ENCODE data around the gene BMPR2.
"Not testable (repeated sequence)": the region's sequence is repeated elsewhere in the genome, so short reads cannot be mapped to it uniquely, and the experiment has no call there.

The BMPR2 gene

DNA sequence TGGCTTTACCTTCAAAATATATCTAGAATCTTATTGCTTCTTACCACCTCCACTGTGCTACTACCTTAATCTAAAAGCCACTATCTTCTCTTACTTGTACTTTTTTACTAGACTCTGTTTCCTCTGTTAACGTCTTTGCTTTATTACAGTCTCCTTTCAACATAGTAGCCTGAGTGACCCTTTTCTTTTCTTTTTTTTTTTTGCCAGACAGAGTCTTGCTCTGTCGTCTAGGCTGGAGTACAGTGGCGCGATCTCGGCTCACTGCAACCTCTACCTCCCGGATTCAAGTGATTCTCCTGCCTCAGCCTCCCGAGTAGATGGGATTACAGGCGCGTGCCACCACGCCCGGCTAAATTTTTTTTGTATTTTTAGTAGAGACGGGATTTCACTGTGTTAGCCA is 10.4 kb downstream of the BMPR2 start:
- not testable (repeated sequence) for DNase-seq

- no peak for DNase-seq
Measured at GRCh38 chr2:202387608-202388342, 11.6 kb downstream of the BMPR2 start.

DNA sequence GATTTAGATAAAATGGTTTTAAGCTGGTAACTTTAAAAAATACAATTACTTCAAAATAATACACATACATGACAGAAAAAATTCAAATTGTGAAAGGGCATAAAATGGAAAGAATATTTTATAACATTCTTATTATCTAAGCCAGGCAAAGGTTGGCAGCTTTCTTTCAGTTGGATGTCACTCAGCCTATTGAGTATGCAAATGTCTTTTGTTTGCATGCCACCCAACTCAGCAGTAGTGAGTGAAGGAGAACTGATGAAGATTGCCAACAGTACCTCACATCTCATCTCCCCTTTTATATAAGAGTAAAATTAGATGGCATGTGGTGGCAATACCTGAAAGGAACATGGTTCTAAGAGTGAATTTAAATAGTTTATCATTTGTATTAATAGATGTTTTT is 24.8 kb downstream of the BMPR2 start:
- no peak for DNase-seq

- no peak for DNase-seq
Measured at GRCh38 chr2:202405798-202406197, 29.7 kb downstream of the BMPR2 start.

DNA sequence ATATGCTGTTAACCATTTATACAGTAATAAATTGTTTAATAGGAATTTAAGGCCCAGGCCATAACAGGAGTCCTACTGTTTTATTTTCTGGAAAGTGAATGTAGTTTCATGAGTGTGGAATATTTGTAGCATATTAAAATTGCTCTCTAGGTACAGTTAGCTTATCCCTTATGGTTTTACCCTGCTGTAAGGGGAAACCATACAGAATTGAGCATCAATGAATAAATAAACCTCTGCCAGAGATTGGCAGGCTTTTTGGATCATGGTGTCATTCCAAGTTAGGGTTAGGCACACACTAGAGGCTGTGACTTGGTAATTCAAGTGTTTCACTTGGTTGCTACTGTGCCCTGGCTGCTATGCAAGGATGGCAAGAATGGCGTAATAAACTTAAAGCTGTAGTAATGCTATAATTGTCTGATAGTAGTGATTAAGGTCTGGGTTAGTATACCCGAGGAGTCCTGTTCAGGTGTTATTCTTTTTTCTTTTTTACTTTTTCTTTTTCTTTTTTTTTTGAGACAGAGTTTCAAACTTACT is 30.4 kb downstream of the BMPR2 start:
- no peak for DNase-seq

- no peak for DNase-seq
Measured at GRCh38 chr2:202408546-202409140, 32.5 kb downstream of the BMPR2 start.

DNA sequence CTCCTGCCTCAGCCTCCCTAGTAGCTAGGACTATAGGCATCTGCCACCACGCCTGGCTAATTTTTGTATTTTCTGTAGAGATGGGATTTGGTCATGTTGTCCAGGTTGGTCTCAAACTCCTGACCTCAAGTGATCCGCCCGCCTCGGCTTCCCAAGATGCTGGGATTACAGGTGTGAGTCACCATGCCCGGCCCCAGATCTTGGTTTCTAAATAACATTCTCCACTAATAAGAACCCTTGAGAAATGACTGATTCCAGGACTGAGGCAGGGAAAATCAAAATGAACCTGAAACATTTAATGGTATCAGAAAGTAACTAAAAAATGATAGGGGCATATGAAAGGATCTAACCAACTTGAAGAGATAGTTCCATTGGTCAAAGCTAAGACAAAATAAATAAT is 34.0 kb downstream of the BMPR2 start:
- DNase-seq, result no peak

DNA sequence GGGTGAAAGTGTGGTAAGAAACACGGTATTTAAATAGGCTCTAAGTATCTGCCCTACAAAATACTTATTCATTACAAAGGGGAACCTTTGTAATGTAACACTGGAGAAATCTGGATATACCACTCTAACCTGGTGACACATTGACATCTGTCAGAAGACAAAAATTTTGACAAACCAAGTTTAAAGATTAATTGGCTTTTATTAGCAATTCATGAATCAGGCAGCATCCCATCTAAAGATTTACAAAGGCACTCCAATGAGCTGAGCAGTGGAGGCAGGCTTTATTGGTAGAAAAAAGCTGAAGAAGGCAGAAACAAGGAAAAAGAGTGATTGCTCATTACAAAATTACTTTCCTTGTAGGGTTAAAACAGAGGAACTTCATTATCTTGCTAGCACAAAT is 35.0 kb downstream of the BMPR2 start:
- DNase-seq, result no peak

DNA sequence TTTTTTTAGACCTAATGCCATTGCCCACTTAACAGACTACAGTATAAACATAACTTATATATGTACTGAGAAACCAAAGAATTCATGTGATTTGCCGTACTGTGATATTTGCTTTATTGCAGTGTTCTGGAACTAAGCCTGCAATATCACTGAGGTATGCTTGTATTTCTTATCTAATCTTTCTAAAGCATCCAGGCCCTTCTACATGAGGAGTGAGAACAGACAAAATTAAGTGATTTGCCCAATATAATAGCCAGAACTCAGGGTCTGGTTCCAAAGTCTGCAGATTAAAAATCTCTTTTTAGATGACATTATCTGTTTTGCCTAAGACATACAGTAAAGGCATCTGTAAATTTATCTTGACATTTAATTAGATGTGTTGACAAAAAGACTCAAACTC is 41.9 kb downstream of the BMPR2 start:
- DNase-seq, result no peak

DNA sequence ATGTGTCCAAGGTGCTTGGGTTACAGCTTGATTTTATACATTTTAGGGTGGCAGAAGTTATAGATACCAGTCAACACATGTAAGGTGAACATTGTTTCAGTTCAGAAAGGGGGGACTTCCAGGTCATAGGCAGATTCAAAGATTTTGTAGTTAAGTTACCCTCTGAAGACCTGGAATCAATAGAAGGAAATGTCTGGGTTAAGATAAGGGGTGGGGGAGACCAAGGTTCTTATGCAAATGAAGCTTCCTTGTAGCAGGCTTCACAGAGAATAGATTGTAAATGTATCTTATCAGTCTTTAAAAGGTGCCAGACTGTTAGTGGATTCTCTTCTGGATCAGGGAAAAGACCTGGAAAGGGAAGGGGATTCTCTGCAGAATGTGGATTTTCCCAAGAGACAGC is 42.4 kb downstream of the BMPR2 start:
- DNase-seq, result no peak

- no peak for DNase-seq
Measured at GRCh38 chr2:202423139-202423538, 47.0 kb downstream of the BMPR2 start.

DNA sequence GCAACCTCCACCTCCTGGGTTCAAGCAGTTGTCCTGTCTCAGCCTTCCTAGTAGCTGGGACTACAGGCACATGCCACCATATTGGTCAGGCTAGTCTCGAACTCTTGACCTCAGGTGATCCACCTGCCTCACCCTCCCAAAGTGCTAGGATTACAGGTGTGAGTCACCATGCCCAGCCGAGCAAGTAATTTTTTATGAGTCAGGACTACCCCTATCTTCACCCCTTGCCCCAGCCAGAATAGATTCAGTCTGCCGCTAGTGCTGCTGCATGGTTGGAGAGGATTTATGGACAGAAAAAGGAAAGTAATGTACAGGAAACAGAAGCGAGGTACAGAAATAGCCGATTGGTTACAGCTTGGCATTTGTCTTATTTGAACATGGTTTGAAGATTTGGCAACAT is 48.9 kb downstream of the BMPR2 start:
- DNase-seq, result no peak

DNA sequence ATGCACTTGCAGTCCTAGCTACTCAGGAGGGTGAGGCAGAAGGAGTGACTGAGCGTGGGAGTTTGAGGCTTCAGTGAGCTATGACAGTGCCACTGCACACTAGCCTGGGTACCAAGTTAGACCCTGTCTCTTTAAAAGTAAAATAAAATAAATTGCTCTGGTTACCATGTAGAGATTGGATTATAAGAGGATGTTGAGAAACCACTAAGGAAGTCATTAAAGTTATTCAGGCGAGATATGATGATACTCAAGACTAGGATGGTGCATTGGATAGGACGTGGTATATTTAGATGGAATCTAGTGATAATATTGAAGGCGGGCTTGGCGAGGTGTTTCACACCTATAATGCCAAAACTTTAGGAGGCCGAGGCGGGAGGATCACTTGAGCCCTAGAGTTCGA is 50.6 kb downstream of the BMPR2 start:
- no peak for DNase-seq

GRCh38 chr2:202429164-202429980 is 53.2 kb downstream of the BMPR2 start:
- DNase-seq, result no peak

DNA sequence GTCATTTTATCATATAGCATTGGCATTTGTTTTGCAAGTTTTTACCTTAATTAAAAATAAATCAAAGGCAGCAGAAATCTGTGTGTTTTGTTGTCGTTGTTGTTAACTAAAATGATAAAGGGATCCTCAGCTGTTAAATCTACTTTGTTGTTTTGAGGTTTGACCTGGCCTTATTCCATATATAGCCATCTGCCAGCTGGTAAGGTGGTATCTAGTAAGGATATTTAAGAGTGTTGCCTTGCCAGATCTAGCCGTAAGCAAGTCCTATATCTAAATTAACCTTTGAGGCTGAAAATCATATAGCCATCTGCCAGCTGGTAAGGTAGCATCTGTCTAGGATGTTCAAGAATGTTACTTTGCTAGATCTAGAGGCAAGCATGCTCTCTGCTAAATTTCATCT is 56.6 kb downstream of the BMPR2 start:
- DNase-seq, result no peak

- no peak for DNase-seq
Measured at GRCh38 chr2:202434472-202434871, 58.3 kb downstream of the BMPR2 start.

DNA sequence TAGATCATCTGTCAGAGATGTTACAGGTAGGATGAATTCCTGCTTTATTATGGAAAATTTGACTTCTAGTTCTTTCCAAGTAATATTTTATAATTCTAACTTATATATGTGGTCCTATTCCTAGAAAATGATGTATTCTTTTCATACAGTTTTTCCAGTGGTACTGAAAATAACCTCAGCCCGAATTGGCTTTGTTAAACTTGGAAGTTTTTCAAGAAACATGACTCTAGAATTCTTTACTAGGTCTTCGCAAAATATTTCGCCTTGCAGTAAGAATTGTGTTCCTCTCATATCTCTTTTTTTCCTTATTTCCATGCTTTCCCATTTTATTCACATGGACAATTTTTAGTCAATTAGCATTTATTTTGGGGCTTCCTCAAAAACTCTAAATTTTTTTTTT is 60.5 kb downstream of the BMPR2 start:
- DNase-seq, result no peak

- DNase-seq, result not testable (repeated sequence)
Measured at GRCh38 chr2:202440117-202440516, 64.0 kb downstream of the BMPR2 start.

GRCh38 chr2:202442882-202443281 is 66.8 kb downstream of the BMPR2 start:
- no peak for DNase-seq

DNA sequence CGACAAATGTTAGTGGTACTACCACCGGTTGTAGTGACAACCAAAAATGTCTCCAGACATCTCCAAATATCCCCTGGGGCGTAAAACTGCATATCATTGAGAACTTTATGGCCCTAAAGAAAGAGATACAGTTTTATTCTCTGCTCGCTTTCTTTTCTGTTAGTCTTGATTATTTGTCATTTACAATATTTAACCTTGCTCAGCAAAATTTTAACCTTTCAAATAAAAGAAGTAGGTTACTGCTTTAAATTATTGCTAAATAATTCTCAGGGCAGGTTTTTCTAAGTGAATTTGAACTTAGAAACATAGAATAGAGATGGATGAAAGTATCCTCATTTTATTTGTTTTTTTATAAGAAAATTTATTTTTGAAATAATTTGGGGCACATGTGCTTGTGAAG is 67.9 kb downstream of the BMPR2 start:
- DNase-seq, result no peak

DNA sequence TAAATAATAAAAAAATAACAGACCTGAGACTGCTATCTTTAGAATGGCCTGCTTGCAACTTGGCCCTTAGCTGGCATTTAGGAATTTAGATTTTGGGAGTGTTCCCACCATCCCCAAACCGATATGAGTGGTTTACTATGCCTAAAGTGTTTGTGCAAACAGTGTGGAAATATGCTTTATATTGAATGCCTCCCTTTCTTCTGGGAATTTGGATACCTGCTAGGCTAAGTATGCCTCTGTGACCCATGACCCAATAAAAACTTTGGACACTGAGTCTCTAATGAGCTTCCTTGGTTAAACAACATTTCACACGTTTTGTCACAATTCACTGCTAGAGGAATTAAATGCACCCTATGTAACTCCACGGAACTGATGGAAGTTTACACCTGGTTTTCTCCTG is 73.2 kb downstream of the BMPR2 start:
- no peak for DNase-seq

- DNase-seq, result no peak
Measured at GRCh38 chr2:202450785-202451184, 74.7 kb downstream of the BMPR2 start.

GRCh38 chr2:202452744-202453143 is 76.6 kb downstream of the BMPR2 start:
- no peak for DNase-seq

DNA sequence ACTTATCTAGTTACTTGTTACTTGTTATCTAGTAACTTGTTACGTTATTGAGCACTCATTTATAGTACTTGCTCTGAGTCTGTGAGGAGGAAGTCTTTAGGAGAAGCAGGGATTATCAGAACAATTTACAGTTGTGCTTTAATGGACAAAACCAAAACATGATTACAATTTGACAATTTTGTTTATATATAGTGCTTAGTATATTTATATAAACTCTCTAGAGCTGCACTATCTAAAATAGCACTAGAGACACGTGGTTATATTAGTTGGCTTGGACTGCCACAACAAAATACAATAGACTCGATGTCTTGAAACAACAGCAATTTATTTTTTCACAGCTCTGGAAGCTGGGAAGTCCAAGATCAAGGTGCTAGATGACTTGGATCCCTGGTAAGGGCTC is 78.4 kb downstream of the BMPR2 start:
- no peak for DNase-seq

Data from GOT3 (cell line).